ENCODE results near the gene ATP8A1. TPM values are rescaled to one million over a fixed set of nuclear protein-coding genes. Genes with fewer than 3 reads are reported as not detected.
A peak's percentile ranks its signal among the peaks of the same experiment; 100 is the strongest.

The ATP8A1 gene
- polyA plus RNA-seq, 4 donors, result 27.0 to 34.6 (median 27.6) TPM

GRCh38 chr4:42628740-42629139, 28.2 kb downstream of the ATP8A1 start:
- DNase-seq (ENCODE audit: low read depth in 4 of 4, low spot score in 2 of 4), result no peak

GRCh38 chr4:42627885-42628646, 28.8 kb downstream of the ATP8A1 start:
- DNase-seq (ENCODE audit: low read depth in 4 of 4, low spot score in 2 of 4), result no peak

DNA sequence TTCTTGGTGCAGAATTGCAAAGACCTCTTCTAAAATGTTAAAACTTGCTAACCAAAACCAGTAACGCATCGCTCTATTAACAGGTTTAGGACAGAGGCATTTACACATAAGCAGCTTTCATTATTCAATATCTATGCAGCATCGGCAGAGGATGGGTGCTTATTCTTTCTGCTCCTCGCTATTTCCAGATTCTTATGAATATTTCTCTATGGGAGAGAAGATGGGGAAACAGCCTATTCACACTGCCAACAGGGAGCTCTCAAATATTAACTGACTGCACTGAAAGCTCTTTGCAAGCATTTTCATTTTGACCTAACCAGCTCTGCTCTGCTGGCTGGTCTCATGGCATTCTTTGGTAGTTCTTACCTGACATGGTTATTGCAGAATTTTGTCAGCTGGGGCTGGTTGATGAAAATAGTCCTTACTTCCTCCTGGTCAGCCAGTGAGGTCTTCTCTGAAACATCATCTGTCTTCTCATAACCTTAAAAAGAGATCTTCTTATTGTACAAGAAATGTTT, 30.2 kb downstream of the ATP8A1 start:
- no peak for DNase-seq (ENCODE audit: low read depth in 4 of 4, low spot score in 2 of 4)

DNA sequence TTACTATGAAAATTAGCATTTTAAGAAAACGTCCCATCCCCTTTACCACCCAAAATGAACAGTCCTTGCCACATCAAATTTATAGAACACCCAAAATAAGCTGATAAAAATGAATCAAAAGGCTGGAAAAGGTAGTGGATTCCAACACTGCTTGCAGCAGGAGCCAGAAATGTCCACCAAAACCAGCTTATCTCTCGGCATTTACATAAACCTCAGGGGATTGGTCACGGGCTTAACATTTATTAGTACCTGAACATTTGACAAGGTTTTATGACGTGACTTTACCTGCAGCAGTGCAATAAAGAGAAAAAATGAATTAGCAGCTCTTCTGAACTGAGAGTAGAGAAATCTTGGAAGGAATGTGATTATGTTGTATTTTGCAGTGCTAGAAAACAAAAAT, 31.6 kb downstream of the ATP8A1 start:
- no peak for DNase-seq (ENCODE audit: low read depth in 4 of 4, low spot score in 2 of 4)

DNA sequence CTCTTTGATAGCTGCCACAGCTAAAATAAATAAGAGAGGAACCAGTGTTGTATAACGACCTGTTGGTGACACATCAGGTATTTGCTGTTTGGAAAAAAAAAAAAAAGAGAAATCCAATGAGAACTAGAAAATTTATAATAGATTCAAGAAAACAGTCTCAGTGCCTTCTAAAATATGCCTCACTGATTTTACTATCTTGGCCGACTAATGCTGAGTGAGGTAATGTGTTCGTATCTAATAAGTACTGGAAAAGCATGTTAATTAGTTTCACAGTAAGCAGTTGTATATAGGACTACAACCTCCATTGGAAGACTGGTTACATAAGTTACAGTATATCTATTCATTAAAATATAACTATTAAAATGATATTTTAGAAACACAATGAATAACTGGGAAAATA, 32.4 kb downstream of the ATP8A1 start:
- DNase-seq (ENCODE audit: low read depth in 4 of 4, low spot score in 2 of 4), result no peak

DNA sequence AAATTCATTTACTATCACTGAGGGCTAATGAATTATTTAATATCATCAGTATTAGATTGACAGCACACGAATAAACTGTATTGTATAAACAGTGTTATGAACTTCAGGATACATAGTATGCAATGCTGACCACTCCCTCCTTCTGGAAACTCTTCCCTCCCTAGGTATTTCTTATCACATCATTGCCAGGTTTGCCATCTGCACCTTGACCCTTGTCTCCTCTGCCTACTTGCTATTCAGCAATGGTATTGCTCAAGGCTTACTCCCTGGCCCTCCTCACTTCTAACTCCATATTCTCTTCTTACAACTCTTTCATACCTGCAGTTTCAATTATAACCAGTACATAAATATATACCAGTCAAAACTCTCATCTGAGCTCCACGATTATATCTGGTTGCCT, 38.9 kb downstream of the ATP8A1 start:
- no peak for DNase-seq (ENCODE audit: low read depth in 4 of 4, low spot score in 2 of 4)

- no peak for DNase-seq (ENCODE audit: low read depth in 4 of 4, low spot score in 2 of 4)
Observed at GRCh38 chr4:42617030-42617429, 39.9 kb downstream of the ATP8A1 start.

DNA sequence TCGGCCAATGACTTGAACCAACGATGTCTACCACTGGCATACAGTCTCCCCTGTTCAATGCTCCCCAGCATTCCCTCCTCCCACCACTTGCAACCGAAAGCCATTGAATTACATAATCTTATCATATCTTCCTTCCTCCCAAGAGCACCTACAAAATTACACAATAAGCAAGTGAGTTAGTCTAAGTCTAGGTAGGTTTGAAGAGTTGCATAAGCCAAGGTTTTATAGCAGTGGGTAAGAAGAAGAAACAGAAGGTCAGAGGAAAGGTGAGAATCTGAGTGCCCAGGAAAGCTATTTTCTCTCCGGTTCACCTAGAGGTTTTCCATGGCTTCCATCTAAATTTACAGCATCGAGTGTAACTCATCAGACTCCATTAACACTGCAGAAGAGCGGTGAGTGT, 40.3 kb downstream of the ATP8A1 start:
- no peak for DNase-seq (ENCODE audit: low read depth in 4 of 4, low spot score in 2 of 4)

GRCh38 chr4:42615131-42615763, 41.7 kb downstream of the ATP8A1 start:
- no peak for DNase-seq (ENCODE audit: low read depth in 4 of 4, low spot score in 2 of 4)

- DNase-seq (ENCODE audit: low read depth in 4 of 4, low spot score in 2 of 4), result no peak
Observed at GRCh38 chr4:42612898-42613297, 44.0 kb downstream of the ATP8A1 start.

- DNase-seq (ENCODE audit: low read depth in 4 of 4, low spot score in 2 of 4), result no peak
Observed at GRCh38 chr4:42610941-42611340, 46.0 kb downstream of the ATP8A1 start.

DNA sequence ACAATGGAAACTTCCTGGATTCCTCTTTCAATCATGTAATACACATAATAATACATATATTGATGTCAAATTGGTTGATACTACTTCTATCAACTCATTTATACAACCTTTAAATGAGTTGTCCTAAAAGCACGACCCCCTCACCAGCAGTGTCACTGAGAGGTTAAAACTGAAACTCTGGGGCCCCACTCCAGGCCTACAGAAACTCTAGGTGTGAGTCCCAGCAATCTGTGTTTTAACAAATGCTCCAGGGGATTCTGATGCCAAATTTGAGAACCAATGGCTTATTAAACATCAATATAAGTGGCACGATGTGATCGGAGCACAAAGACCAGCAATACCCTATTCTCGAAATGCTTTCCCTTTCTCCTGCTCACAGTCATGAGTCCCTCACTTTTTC, 47.9 kb downstream of the ATP8A1 start:
- no peak for DNase-seq (ENCODE audit: low read depth in 4 of 4, low spot score in 2 of 4)

DNA sequence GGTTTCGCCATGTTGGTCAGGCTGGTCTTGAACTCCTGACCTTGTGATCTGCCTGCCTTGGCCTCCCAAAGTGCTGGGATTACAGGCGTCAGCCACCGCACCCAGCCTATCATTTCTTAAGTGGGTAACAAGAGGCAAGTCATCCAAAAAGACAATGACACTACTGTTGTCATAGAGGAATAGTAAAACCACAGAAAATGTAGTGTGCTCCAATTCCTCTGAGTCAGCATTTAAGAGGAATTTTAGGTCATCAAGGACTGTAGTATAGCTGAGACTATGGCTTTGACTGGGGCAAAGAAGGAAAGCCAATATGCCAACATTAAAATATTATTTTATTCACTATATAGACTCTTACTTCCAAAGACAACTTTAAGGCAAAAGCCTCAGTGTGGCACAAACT, 48.4 kb downstream of the ATP8A1 start:
- DNase-seq (ENCODE audit: low read depth in 4 of 4, low spot score in 2 of 4), result no peak

DNA sequence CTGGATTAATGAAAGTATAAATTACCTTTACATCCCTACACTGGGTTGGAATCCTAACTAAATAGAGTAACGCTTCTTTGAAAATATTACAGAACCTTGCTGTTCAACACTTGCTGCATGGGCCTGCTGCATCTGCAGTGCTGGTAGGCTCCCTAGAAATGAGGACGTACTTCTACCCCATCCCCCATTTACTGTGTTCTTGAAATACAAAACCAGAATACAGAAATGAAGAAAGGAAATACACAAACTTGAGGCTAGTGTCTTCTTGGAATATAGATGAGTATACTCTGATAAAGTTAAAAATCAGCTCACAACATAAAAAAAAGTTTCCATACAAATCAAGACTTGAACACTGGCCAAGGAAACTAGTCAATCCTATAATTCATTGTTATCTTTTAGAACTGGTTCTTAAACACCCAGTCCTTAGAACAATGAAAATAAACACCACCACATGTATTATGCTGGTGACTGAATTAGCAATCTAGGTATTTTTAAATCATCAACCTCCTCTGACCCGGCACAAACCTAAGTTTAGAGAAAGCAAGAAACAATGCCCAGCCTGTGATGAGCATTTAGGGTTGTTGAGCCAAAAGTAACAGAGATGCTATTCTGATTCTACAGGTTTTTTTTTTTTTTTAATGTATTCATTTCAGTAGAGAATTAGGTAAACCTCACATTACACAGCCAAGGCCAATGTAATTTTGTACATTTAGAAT, 49.7 kb downstream of the ATP8A1 start:
- no peak for DNase-seq (ENCODE audit: low read depth in 4 of 4, low spot score in 2 of 4)

DNA sequence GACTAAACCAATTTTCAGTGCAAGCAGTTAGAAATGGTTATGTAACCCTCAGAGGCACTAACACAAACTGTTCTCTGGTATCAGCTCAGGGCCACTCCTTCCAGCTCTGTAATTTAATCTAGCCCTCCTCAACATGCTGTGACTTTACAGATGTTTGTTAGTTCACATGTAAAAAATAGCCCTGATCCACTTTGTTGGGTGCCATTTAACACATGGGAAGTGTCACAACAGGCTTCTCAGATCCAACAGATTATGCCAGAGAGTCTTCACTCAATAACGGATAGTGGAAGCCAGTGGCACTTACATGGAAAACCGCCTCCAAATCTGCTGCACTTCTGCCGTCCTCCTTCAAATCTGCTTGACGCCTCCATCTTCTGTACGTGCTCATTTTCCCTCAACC, 51.6 kb downstream of the ATP8A1 start:
- peak in 1 of 4 donors; percentile 12 for DNase-seq (ENCODE audit: low read depth in 4 of 4, low spot score in 2 of 4)

- DNase-seq (ENCODE audit: low read depth in 4 of 4, low spot score in 2 of 4), result no peak
Observed at GRCh38 chr4:42603862-42604261, 53.0 kb downstream of the ATP8A1 start.

- no peak for DNase-seq (ENCODE audit: low read depth in 4 of 4, low spot score in 2 of 4)
Observed at GRCh38 chr4:42600578-42600977, 56.3 kb downstream of the ATP8A1 start.

DNA sequence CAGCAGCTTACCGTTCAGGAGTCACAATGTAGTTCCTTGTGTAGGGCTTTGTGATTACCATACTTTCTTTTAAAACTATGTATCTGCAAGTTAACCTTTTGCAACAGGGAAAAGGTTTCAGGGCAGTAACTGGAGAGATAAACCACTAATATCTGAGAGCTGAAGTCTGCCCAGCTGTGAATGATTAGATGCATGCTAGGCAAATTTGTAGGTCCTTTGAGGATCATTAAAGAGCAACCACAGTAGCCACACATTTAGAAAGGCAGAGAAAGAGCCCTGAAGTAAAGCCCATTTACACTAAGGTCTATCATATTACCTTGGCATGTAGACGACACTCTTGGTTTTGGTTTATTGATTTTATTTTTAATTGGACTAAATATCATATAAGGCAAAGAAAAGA, 60.0 kb downstream of the ATP8A1 start:
- DNase-seq (ENCODE audit: low read depth in 4 of 4, low spot score in 2 of 4), result no peak

GRCh38 chr4:42594888-42595287, 62.0 kb downstream of the ATP8A1 start:
- no peak for DNase-seq (ENCODE audit: low read depth in 4 of 4, low spot score in 2 of 4)

DNA sequence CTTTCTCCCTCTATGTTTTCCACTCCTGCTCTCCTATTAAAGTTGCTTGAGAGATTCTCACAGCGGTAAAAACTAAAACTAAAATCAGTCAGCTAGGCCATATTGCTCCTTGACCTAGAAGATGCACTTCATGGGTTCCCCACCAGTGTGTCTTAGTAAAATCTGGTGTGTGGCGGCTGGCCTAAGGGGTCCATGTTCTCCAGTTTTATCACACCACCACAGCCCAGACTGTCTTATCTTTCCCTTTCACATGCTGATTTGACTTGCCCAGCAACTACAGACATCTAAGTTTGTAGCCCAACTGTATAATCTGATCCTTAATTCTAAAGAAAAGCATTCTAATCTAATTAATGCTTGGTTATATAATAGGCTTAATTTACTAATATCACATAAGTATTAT, 68.0 kb downstream of the ATP8A1 start:
- no peak for DNase-seq (ENCODE audit: low read depth in 4 of 4, low spot score in 2 of 4)

- no peak for DNase-seq (ENCODE audit: low read depth in 4 of 4, low spot score in 2 of 4)
Observed at GRCh38 chr4:42586775-42587174, 70.1 kb downstream of the ATP8A1 start.

- DNase-seq (ENCODE audit: low read depth in 4 of 4, low spot score in 2 of 4), result no peak
Observed at GRCh38 chr4:42579903-42580302, 77.0 kb downstream of the ATP8A1 start.
